Stimulated activated CD8-positive, alpha-beta memory T cell treated with anti-CD3 and anti-CD28 coated beads, Interleukin-15, amount 100 ng/mL, for 4 hours (primary cell): ENCODE measurements around the gene KLHL17.
"Not testable (repeated sequence)": the region's sequence is repeated elsewhere in the genome, so short reads cannot be mapped to it uniquely, and the experiment has no call there.

Source experiments
- DNase-seq, 2 donors: peaks; one replicate each; pipeline ENCODE4 v3.0.0-alpha.2; 2020; ENCODE audit warnings: low read depth in 2 of 2

KLHL17 gene

DNA sequence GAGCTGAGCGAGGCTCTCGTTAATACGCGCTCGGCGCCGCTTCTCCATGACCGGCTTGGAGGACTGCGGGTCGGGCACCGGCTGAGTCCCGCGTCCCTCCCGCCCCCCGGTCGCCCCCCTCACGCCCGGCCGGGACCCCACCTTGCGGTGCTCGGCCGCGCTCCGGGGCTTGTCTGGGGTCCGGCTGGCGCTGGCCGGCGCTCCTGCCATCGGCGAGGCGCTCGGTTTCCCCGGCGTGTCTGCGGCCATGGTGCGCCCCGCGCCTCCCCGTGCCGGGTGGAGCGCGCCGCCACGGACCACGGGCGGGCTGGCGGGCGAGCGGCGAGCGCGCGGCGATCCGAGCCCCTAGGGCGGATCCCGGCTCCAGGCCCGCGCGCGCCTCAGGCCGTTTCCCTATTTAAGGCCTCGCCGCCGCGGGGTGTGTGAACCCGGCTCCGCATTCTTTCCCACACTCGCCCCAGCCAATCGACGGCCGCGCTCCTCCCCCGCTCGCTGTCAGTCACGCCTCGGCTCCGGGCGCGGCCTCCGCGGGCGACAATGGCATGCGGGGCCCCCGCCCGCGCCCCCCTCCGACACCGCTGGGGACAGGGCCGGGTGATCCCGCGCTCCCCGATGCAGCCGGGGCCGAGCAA, 39.5 kb downstream of the KLHL17 start, which contains the start of gene HES4:
Gene HES4 (minus strand): TSS at position 373 of the 632 bp plus-strand sequence. CDS start 124 bp downstream, at position 249.
- DNase-seq: peak; percentile 23 to 40

- peak; percentile 48 to 50 for DNase-seq
Observed at GRCh38 chr1:1000357-1001056, 40.1 kb downstream of the KLHL17 start.

DNA sequence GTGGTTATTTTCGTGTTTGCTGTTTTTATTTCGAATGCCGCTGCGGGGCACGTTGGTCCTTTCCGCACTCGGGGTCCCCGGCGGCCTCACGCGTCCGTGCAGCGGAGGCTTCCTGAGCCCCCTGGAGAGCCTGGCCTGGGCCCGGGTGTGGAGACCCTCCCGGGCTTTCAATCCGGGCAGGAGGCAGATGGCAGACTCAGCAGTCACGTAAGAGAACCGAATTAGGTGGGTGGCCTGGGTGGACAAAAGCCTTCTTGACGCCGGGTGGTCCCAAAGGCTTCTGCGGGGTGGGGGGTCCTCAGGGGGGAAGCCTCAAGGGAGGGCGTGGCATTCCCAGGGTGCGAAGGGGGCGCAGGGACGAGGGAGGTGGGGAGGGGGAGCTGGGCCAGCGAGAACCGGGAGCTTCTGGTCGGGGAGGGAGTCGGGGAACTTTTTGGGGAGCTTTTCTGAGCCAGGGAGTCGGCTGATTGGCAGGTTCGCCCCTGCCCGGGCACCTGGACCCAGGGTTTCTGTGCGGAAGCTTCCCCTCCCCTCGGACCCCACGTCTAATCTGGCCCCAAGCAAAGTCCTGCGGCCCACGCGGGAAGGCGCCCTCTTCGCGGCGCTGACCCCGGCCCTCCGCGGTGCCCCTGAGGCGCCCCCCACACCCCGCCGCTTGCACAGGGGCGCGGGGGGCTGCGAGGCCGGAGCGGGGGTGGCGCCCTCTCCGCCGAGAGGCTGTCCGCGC, 40.8 kb downstream of the KLHL17 start:
- DNase-seq: no peak

GRCh38 chr1:1003618-1004419, 43.4 kb downstream of the KLHL17 start:
- DNase-seq: no peak

DNA sequence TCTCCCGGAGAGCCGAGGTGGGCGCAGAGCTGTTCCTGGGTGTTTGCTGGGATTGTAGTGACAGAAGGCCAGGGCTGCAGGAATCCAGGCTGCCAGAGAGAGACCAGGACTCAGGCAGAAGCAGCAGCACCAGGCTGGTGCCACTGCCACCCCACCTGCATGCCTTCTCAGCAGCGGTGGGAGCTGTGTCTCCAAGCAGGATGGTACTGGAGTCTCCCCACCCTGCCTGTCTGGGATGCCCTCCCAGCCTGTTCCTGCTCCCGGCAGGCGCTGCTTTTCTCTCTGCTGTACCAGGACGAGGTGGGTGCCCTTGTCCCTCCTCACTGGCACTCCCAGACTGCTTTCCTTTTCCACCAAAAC, 44.0 kb downstream of the KLHL17 start:
- no peak for DNase-seq

GRCh38 chr1:1004780-1005697, 44.7 kb downstream of the KLHL17 start:
- DNase-seq: no peak

- no peak for DNase-seq
Observed at GRCh38 chr1:1005774-1006304, 45.5 kb downstream of the KLHL17 start.

DNA sequence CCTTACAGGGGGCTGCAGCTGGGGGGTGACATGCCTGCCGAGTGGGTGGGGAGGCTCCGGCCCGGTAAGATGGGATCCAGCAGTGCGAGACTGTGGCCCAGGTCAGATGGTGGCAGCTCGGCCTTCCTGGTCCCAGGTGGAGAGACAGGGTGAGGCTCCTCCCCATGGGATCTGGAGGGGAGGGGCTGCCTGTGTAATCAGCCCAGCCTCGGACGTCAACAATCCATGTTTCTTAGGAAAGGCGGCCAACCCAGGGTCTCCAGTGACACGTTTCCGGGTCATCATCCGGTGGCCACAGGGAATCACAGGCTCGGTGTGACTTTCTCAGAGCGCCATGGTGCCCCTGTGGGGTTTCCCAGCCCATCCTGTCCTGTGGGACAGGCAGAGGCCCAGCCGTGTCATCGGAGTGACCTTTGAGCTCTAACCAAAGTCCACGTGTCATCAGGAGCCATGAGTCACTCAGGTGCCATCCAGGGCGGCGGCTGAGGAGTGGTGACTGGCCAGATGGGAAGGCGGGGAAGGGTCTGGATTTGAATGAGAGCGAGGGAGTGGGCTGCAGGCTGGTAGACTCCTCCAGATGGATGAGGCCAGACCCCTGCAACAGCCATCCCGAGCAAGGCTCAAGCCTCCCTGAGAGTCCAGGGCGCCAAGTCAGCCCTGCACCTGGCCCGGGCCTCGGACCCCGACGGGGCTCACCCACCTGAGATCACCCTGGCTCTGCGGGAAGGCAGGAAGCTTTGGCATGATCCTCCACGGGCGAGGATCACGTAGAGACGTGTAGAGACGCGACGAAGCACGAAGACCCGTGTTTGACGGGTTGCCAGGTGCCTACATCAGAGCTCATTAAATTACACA, 46.1 kb downstream of the KLHL17 start:
- no peak for DNase-seq

GRCh38 chr1:1010131-1010530, 49.7 kb downstream of the KLHL17 start:
- not testable (repeated sequence) for DNase-seq

- no peak for DNase-seq
Observed at GRCh38 chr1:1011396-1011949, 51.1 kb downstream of the KLHL17 start.

DNA sequence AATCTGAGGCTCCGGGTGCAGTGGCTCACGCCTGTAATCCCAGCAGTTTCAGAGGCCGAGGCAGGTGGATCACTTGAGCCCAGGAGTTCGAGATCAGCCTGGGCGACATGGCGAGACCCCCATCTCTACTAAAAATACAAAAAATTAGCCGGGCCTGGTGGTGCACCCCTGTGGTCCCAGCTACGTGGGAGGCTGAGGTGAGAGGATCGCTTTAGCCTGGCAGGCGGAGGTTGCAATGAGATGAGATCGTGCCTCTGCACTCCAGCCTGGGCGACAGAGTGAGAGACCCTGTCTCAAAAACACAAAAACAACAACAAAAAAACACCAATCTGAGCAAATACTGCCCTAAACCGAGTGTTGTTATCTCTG, 52.3 kb downstream of the KLHL17 start:
- not testable (repeated sequence) for DNase-seq

GRCh38 chr1:1013105-1013921, 52.9 kb downstream of the KLHL17 start, which contains the start of gene ISG15:
ISG15 (plus strand) TSS chr1:1013497; CDS start chr1:1013574, 77 bp downstream.
- peak; percentile 79 to 82 for DNase-seq

DNA sequence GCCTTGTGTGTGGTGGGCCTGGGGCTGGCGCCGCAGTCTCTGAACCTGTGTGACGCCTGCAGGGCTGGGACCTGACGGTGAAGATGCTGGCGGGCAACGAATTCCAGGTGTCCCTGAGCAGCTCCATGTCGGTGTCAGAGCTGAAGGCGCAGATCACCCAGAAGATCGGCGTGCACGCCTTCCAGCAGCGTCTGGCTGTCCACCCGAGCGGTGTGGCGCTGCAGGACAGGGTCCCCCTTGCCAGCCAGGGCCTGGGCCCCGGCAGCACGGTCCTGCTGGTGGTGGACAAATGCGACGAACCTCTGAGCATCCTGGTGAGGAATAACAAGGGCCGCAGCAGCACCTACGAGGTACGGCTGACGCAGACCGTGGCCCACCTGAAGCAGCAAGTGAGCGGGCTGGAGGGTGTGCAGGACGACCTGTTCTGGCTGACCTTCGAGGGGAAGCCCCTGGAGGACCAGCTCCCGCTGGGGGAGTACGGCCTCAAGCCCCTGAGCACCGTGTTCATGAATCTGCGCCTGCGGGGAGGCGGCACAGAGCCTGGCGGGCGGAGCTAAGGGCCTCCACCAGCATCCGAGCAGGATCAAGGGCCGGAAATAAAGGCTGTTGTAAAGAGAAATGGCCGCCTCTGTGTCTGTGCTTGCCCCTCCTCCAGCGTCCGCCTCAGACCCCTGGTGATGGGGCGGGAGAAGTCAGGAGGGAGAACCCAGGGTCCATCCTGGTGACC, 53.7 kb downstream of the KLHL17 start:
- DNase-seq: no peak

- no peak for DNase-seq
Observed at GRCh38 chr1:1014799-1015681, 54.7 kb downstream of the KLHL17 start.
